ENCODE results near the gene CDC45.
"Not testable (repeated sequence)": the region's sequence is repeated elsewhere in the genome, so short reads cannot be mapped to it uniquely, and the experiment has no call there.

The CDC45 gene

GRCh38 chr22:19434401-19434800 lies 45.3 kb upstream of the CDC45 start:
- no peak for TF ChIP-seq CTCF (IDR thresholded peaks at IDR 0.05; ENCODE audit: borderline replicate concordance, control extremely low read depth, extremely low read depth, insufficient read depth, missing control alignments)
- no peak for DNase-seq (ENCODE audit: low spot score)
- in situ Hi-C loops (cut with MboI; ENCODE audit: low sequenced_read_pairs, unreplicated experiment): no loop called here

- no peak for TF ChIP-seq CTCF (IDR thresholded peaks at IDR 0.05; ENCODE audit: borderline replicate concordance, control extremely low read depth, extremely low read depth, insufficient read depth, missing control alignments)
- DNase-seq (ENCODE audit: low spot score): no peak
- in situ Hi-C loops (cut with MboI; ENCODE audit: low sequenced_read_pairs, unreplicated experiment): no loop called here
These were observed 44.7 kb upstream of the CDC45 start for GRCh38 chr22:19434829-19435580.

- DNase-seq (ENCODE audit: low spot score); in situ Hi-C loops (cut with MboI; ENCODE audit: low sequenced_read_pairs, unreplicated experiment): not testable (repeated sequence)
These were observed 43.1 kb upstream of the CDC45 start for GRCh38 chr22:19436444-19437161.

- TF ChIP-seq CTCF (IDR thresholded peaks at IDR 0.05; ENCODE audit: borderline replicate concordance, control extremely low read depth, extremely low read depth, insufficient read depth, missing control alignments): no peak
- in situ Hi-C loops (cut with MboI; ENCODE audit: low sequenced_read_pairs, unreplicated experiment): no loop called here
- no peak for DNase-seq (ENCODE audit: low spot score)
These were observed 41.4 kb upstream of the CDC45 start for GRCh38 chr22:19438298-19438697.

GRCh38 chr22:19440411-19441195 lies 39.1 kb upstream of the CDC45 start:
- in situ Hi-C loops (cut with MboI; ENCODE audit: low sequenced_read_pairs, unreplicated experiment): no loop called here
- DNase-seq (ENCODE audit: low spot score): no peak
- TF ChIP-seq CTCF (IDR thresholded peaks at IDR 0.05; ENCODE audit: borderline replicate concordance, control extremely low read depth, extremely low read depth, insufficient read depth, missing control alignments): no peak

- TF ChIP-seq CTCF (IDR thresholded peaks at IDR 0.05; ENCODE audit: borderline replicate concordance, control extremely low read depth, extremely low read depth, insufficient read depth, missing control alignments): no peak
- DNase-seq (ENCODE audit: low spot score): no peak
- in situ Hi-C loops (cut with MboI; ENCODE audit: low sequenced_read_pairs, unreplicated experiment): no loop called here
These were observed 37.6 kb upstream of the CDC45 start for GRCh38 chr22:19442166-19442565.

Measured in GM13976 (cell line).